Liver (tissue), 9 donors: ENCODE measurements around the gene TMTC2. TPM values are rescaled to one million over a fixed set of nuclear protein-coding genes. Genes with fewer than 3 reads are reported as not detected.

Source experiments
- DNase-seq: peaks from one replicate; pipeline ENCODE4 v3.0.0-alpha.2; 2017; ENCODE audit warnings: low spot score
- H3K27ac ChIP-seq, 2 donors: one replicate each; pipeline ENCODE4 v1.7.0; 2013; ENCODE audit warnings: inconsistent platforms in 2 of 2, low read length in 2 of 2, control low read depth in 1 of 2, low read depth in 1 of 2, mild to moderate bottlenecking in 1 of 2
- H3K27me3 ChIP-seq, 4 donors: one replicate each; pipeline versions ENCODE4 v1.6.1 to v1.7.0; 2013; ENCODE audit warnings: low read length in 3 of 4, inconsistent platforms in 1 of 4, mild to moderate bottlenecking in 1 of 4, moderate library complexity in 1 of 4; ENCODE audit not compliant: control insufficient read depth in 4 of 4, insufficient read depth in 4 of 4
- H3K36me3 ChIP-seq, 4 donors: one replicate each; pipeline versions ENCODE4 v1.6.1 to v1.7.0; 2013; ENCODE audit warnings: low read length in 3 of 4, mild to moderate bottlenecking in 3 of 4, low read depth in 1 of 4, moderate library complexity in 1 of 4; ENCODE audit not compliant: control insufficient read depth in 4 of 4, insufficient read depth in 3 of 4
- H3K4me1 ChIP-seq, 4 donors: one replicate each; pipeline versions ENCODE4 v1.6.1 to v1.7.0; 2013; ENCODE audit warnings: low read length in 3 of 4, mild to moderate bottlenecking in 3 of 4, moderate library complexity in 1 of 4; ENCODE audit not compliant: control insufficient read depth in 4 of 4, insufficient read depth in 4 of 4
- H3K4me3 ChIP-seq, 3 donors: one replicate each; pipeline versions ENCODE4 v1.6.1 to v1.7.0; 2013; ENCODE audit warnings: low read length in 3 of 3, control low read depth in 1 of 3, low read depth in 1 of 3, mild to moderate bottlenecking in 1 of 3
- H3K9ac ChIP-seq, 2 donors: one replicate each; pipeline ENCODE4 v1.7.0; 2013; ENCODE audit warnings: low read length in 2 of 2, mild to moderate bottlenecking in 2 of 2, moderate library complexity in 2 of 2, control low read depth in 1 of 2, low read depth in 1 of 2
- H3K9me3 ChIP-seq, 4 donors: one replicate each; pipeline versions ENCODE4 v1.6.1 to v1.7.0; 2013; ENCODE audit warnings: low read length in 3 of 4; ENCODE audit not compliant: control insufficient read depth in 4 of 4
- EGR1 ChIP-seq, 2 donors: IDR thresholded peaks; 2 replicates each; pipeline ENCODE4 v1.6.1; 2016 to 2018; ENCODE audit warnings: antibody characterized with exemption in 2 of 2, low read depth in 2 of 2
- FOXA1 ChIP-seq: IDR thresholded peaks from 2 replicates; pipeline ENCODE4 v1.6.1; 2016; ENCODE audit warnings: antibody characterized with exemption
- FOXA2 ChIP-seq: IDR thresholded peaks from 2 replicates; pipeline ENCODE4 v1.6.1; 2016; ENCODE audit warnings: antibody characterized with exemption
- GABPA ChIP-seq, 2 donors: IDR thresholded peaks in 1 of 2; conservative IDR thresholded peaks in 1 of 2; 2 replicates each; pipeline ENCODE4 v1.6.1; 2016; ENCODE audit warnings: antibody characterized with exemption in 2 of 2, mild to moderate bottlenecking in 1 of 2, moderate library complexity in 1 of 2
- HNF4A ChIP-seq, 2 donors: conservative IDR thresholded peaks; 2 replicates each; pipeline ENCODE4 v1.6.1; 2016; ENCODE audit warnings: antibody characterized with exemption in 2 of 2, mild to moderate bottlenecking in 2 of 2
- HNF4G ChIP-seq: IDR thresholded peaks from 2 replicates; pipeline ENCODE4 v1.6.1; 2016; ENCODE audit warnings: antibody characterized with exemption
- JUND ChIP-seq, 2 donors: IDR thresholded peaks; 2 replicates each; pipeline ENCODE4 v1.6.1; 2016; ENCODE audit warnings: antibody characterized with exemption in 2 of 2
- NR2F2 ChIP-seq: IDR thresholded peaks from 2 replicates; pipeline ENCODE4 v1.6.1; 2016; ENCODE audit warnings: antibody characterized with exemption
- RAD21 ChIP-seq, 2 donors: IDR thresholded peaks; 2 replicates each; pipeline ENCODE4 v1.6.1; 2016; ENCODE audit warnings: antibody characterized with exemption in 2 of 2, mild to moderate bottlenecking in 2 of 2
- RXRA ChIP-seq, 2 donors: IDR thresholded peaks; 2 replicates each; pipeline ENCODE4 v1.6.1; 2017 to 2018; ENCODE audit warnings: antibody characterized with exemption in 2 of 2, mild to moderate bottlenecking in 1 of 2
- SP1 ChIP-seq: IDR thresholded peaks from 2 replicates; pipeline ENCODE4 v1.6.1; 2018; ENCODE audit warnings: antibody characterized with exemption, mild to moderate bottlenecking
- TAF1 ChIP-seq: conservative IDR thresholded peaks from 2 replicates; pipeline ENCODE4 v1.6.1; 2016; ENCODE audit warnings: antibody characterized with exemption, mild to moderate bottlenecking
- YY1 ChIP-seq: IDR thresholded peaks from 2 replicates; pipeline ENCODE4 v1.6.1; 2016; ENCODE audit warnings: antibody characterized with exemption, mild to moderate bottlenecking
- WGBS: extraction: QIAGEN DNeasy Blood & Tissue Kit; methylation state at CpG from one replicate; pipeline ENCODE4 v1.1.7; 2013; 5-methylcytosine and 5-hydroxymethylcytosine counted together
- polyA plus RNA-seq, 2 donors: library from polyadenylated mRNA; stranded (reverse) in 1 of 2; unstranded in 1 of 2; fragments of 200-250 nt in 1 of 2; fragments of >200 nt in 1 of 2; fragmentation: Nextera tagmentation in 1 of 2; extraction: Ambion mirVana in 1 of 2; gene quantifications; one replicate each; pipeline versions ENCODE4 v1.2.1 to v1.2.3, GENCODE V29; 2013 to 2015
- total RNA-seq, 2 donors: library from RNA; depleted of rRNA; stranded (reverse); fragments of >200 nt; gene quantifications; one replicate each; pipeline ENCODE4 v1.2.3, GENCODE V29; 2014
- TF ChIP-seq, protein P1 (sequence below): fragments of 150-350 bp; IDR thresholded peaks from 2 replicates; pipeline ENCODE4 v1.5.1; 2017; ENCODE audit warnings: improper control_type of control experiment, low read depth, low read length; ENCODE audit not compliant: missing input control
- TF ChIP-seq, protein P2 (sequence below): IDR thresholded peaks from 2 replicates; pipeline ENCODE4 v1.6.1; 2016; ENCODE audit warnings: antibody characterized with exemption
- TF ChIP-seq, protein P3 (sequence below): IDR thresholded peaks from 2 replicates; pipeline ENCODE4 v1.6.1; 2016; ENCODE audit warnings: antibody characterized with exemption, mild to moderate bottlenecking
- TF ChIP-seq, protein P4 (sequence below): IDR thresholded peaks from 2 replicates; pipeline ENCODE4 v1.6.1; 2016; ENCODE audit warnings: antibody characterized with exemption
- TF ChIP-seq, protein P5 (sequence below): IDR thresholded peaks from 2 replicates; pipeline ENCODE4 v1.6.1; 2016; ENCODE audit warnings: antibody characterized with exemption
- donor health status: healthy.
- donor health status: healthy.
- donor health status: healthy.
- donor health status: healthy.
- donor health status: healthy.

Gene TMTC2
- total and polyA plus RNA-seq, 4 donors = 0.36 to 3.0 (median 0.61) TPM

DNA sequence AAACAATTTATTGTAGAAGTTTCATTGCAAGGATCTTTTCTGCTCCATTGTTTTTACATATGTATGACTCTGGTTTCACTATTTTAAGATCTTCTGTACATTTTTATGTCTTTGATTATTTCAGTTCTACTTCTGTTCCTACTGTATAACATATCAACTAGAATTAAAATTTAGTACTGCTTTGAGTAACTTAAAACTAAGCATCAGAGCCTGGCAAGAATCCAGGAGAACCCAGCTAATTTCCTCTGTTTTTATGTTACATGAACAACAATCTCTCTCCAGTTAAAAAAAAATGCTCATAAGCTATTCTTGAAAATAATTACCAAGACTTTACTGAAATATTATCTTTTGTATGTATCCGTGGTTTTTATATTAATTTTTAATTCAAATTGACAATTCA is 370.7 kb downstream of the TMTC2 start:
- WGBS = 71% methylated on average over 1 of the region's 1 CpG
- TF ChIP-seq RXRA (IDR thresholded peaks at IDR 0.05) (no peak), FOXA1 (no peak), YY1 (no peak), NR2F2 (no peak), HNF4A (conservative IDR thresholded peaks at IDR 0.05) (no peak), EGR1 (IDR thresholded peaks at IDR 0.05; ENCODE audit: low read depth in 2 of 2) (no peak), TAF1 (no peak), FOXA2 (no peak), JUND (IDR thresholded peaks at IDR 0.05) (no peak), GABPA (IDR thresholded peaks at IDR 0.05 in 1 of 2, conservative IDR thresholded peaks at IDR 0.05 in 1 of 2) (no peak), RAD21 (IDR thresholded peaks at IDR 0.05) (no peak), HNF4G (no peak), SP1 (no peak)
- TF ChIP-seq, protein P1, sequence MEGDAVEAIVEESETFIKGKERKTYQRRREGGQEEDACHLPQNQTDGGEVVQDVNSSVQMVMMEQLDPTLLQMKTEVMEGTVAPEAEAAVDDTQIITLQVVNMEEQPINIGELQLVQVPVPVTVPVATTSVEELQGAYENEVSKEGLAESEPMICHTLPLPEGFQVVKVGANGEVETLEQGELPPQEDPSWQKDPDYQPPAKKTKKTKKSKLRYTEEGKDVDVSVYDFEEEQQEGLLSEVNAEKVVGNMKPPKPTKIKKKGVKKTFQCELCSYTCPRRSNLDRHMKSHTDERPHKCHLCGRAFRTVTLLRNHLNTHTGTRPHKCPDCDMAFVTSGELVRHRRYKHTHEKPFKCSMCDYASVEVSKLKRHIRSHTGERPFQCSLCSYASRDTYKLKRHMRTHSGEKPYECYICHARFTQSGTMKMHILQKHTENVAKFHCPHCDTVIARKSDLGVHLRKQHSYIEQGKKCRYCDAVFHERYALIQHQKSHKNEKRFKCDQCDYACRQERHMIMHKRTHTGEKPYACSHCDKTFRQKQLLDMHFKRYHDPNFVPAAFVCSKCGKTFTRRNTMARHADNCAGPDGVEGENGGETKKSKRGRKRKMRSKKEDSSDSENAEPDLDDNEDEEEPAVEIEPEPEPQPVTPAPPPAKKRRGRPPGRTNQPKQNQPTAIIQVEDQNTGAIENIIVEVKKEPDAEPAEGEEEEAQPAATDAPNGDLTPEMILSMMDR = no peak
- TF ChIP-seq, protein P2, sequence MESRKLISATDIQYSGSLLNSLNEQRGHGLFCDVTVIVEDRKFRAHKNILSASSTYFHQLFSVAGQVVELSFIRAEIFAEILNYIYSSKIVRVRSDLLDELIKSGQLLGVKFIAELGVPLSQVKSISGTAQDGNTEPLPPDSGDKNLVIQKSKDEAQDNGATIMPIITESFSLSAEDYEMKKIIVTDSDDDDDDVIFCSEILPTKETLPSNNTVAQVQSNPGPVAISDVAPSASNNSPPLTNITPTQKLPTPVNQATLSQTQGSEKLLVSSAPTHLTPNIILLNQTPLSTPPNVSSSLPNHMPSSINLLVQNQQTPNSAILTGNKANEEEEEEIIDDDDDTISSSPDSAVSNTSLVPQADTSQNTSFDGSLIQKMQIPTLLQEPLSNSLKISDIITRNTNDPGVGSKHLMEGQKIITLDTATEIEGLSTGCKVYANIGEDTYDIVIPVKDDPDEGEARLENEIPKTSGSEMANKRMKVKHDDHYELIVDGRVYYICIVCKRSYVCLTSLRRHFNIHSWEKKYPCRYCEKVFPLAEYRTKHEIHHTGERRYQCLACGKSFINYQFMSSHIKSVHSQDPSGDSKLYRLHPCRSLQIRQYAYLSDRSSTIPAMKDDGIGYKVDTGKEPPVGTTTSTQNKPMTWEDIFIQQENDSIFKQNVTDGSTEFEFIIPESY = no peak
- TF ChIP-seq, protein P3, sequence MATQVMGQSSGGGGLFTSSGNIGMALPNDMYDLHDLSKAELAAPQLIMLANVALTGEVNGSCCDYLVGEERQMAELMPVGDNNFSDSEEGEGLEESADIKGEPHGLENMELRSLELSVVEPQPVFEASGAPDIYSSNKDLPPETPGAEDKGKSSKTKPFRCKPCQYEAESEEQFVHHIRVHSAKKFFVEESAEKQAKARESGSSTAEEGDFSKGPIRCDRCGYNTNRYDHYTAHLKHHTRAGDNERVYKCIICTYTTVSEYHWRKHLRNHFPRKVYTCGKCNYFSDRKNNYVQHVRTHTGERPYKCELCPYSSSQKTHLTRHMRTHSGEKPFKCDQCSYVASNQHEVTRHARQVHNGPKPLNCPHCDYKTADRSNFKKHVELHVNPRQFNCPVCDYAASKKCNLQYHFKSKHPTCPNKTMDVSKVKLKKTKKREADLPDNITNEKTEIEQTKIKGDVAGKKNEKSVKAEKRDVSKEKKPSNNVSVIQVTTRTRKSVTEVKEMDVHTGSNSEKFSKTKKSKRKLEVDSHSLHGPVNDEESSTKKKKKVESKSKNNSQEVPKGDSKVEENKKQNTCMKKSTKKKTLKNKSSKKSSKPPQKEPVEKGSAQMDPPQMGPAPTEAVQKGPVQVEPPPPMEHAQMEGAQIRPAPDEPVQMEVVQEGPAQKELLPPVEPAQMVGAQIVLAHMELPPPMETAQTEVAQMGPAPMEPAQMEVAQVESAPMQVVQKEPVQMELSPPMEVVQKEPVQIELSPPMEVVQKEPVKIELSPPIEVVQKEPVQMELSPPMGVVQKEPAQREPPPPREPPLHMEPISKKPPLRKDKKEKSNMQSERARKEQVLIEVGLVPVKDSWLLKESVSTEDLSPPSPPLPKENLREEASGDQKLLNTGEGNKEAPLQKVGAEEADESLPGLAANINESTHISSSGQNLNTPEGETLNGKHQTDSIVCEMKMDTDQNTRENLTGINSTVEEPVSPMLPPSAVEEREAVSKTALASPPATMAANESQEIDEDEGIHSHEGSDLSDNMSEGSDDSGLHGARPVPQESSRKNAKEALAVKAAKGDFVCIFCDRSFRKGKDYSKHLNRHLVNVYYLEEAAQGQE = no peak
- TF ChIP-seq, protein P4, sequence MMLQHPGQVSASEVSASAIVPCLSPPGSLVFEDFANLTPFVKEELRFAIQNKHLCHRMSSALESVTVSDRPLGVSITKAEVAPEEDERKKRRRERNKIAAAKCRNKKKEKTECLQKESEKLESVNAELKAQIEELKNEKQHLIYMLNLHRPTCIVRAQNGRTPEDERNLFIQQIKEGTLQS = no peak
- TF ChIP-seq, protein P5, sequence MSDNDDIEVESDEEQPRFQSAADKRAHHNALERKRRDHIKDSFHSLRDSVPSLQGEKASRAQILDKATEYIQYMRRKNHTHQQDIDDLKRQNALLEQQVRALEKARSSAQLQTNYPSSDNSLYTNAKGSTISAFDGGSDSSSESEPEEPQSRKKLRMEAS = no peak
- Histone ChIP-seq H3K27me3 (no peaks in the 10 kb centered on the region), H3K9me3 (no peaks in the 10 kb centered on the region), H3K4me3 (no peak overlapping the region), H3K4me1 (no peaks in the 10 kb centered on the region), H3K27ac (no peak overlapping the region), H3K9ac (no peak overlapping the region), H3K36me3 (no peaks in the 10 kb centered on the region)
- DNase-seq = no peak
